ENCODE data around the gene PLAC9.
A peak's percentile ranks its signal among the peaks of the same experiment; 100 is the strongest.

The PLAC9 gene

GRCh38 chr10:80160361-80161320 is 28.1 kb downstream of the PLAC9 start:
- no peak overlapping the region for H3K4me3 Mint-ChIP-seq
- no peak for ATAC-seq (replicated peaks)
- H3K36me3 Mint-ChIP-seq = peaks cover 64 to 90% of the 10 kb centered on the region in 2 donors

GRCh38 chr10:80161321-80162083 is 29.0 kb downstream of the PLAC9 start:
- no peaks in the 10 kb centered on the region for H3K27me3 Mint-ChIP-seq
- no peak for DNase-seq
- ATAC-seq (replicated peaks) = no peak
- H3K27ac Mint-ChIP-seq = peak overlapping the region; percentile 78
- H3K4me3 Mint-ChIP-seq = no peak overlapping the region
- peaks cover 65 to 90% of the 10 kb centered on the region in 2 donors for H3K36me3 Mint-ChIP-seq
- peaks cover 28 to 36% of the 10 kb centered on the region in 2 donors for H3K4me1 Mint-ChIP-seq
- no peaks in the 10 kb centered on the region for H3K9me3 Mint-ChIP-seq

More at GRCh38 chr10:80160361-80161320, 28.1 kb downstream of the PLAC9 start:
- no peaks in the 10 kb centered on the region for H3K9me3 Mint-ChIP-seq
- no peaks in the 10 kb centered on the region for H3K27me3 Mint-ChIP-seq
- H3K27ac Mint-ChIP-seq = peak overlapping the region; percentile 78
- no peak for DNase-seq
- H3K4me1 Mint-ChIP-seq = peaks cover 29 to 34% of the 10 kb centered on the region in 2 donors

GRCh38 chr10:80163741-80164341 is 31.3 kb downstream of the PLAC9 start:
- H3K4me1 Mint-ChIP-seq = peaks cover 29 to 33% of the 10 kb centered on the region in 2 donors
- ATAC-seq (replicated peaks) (no peak), DNase-seq (no peak)
- peak overlapping the region; percentile 67 for H3K27ac Mint-ChIP-seq
- H3K9me3 Mint-ChIP-seq = no peaks in the 10 kb centered on the region
- H3K36me3 Mint-ChIP-seq = peaks cover 57 to 84% of the 10 kb centered on the region in 2 donors
- no peak overlapping the region for H3K4me3 Mint-ChIP-seq
- H3K27me3 Mint-ChIP-seq = no peaks in the 10 kb centered on the region

- ATAC-seq (replicated peaks) (no peak), DNase-seq (no peak)
- Mint-ChIP-seq H3K4me1 (peaks cover 25 to 26% of the 10 kb centered on the region in 2 donors), H3K9me3 (no peaks in the 10 kb centered on the region), H3K27ac (no peak overlapping the region), H3K27me3 (no peaks in the 10 kb centered on the region), H3K36me3 (peaks cover 57 to 82% of the 10 kb centered on the region in 2 donors), H3K4me3 (no peak overlapping the region)
Observed at GRCh38 chr10:80164596-80164995, 32.1 kb downstream of the PLAC9 start.

- H3K4me1 Mint-ChIP-seq = peaks cover 27 to 28% of the 10 kb centered on the region in 2 donors
- DNase-seq = no peak
- peaks cover 57 to 81% of the 10 kb centered on the region in 2 donors for H3K36me3 Mint-ChIP-seq
- no peaks in the 10 kb centered on the region for H3K27me3 Mint-ChIP-seq
- peak overlapping the region; percentile 82 for H3K27ac Mint-ChIP-seq
- no peak overlapping the region for H3K4me3 Mint-ChIP-seq
- no peak for ATAC-seq (replicated peaks)
- H3K9me3 Mint-ChIP-seq = no peaks in the 10 kb centered on the region
Observed at GRCh38 chr10:80165173-80165572, 32.6 kb downstream of the PLAC9 start.

- ATAC-seq (replicated peaks) (no peak), DNase-seq (no peak)
- peaks cover 46 to 64% of the 10 kb centered on the region in 2 donors for H3K36me3 Mint-ChIP-seq
- peaks cover 16 to 23% of the 10 kb centered on the region in 2 donors for H3K4me1 Mint-ChIP-seq
- no peaks in the 10 kb centered on the region for H3K27me3 Mint-ChIP-seq
- peak overlapping the region in 1 of 2 donors; percentile 4 for H3K4me3 Mint-ChIP-seq
- H3K9me3 Mint-ChIP-seq = no peaks in the 10 kb centered on the region
- H3K27ac Mint-ChIP-seq = peak overlapping the region; percentile 82
Observed at GRCh38 chr10:80166581-80167470, 34.3 kb downstream of the PLAC9 start.

GRCh38 chr10:80167471-80168161 is 35.1 kb downstream of the PLAC9 start:
- no peak for ATAC-seq (replicated peaks)
- Mint-ChIP-seq H3K9me3 (no peaks in the 10 kb centered on the region), H3K27me3 (no peaks in the 10 kb centered on the region), H3K4me3 (no peak overlapping the region), H3K27ac (peak overlapping the region; percentile 14), H3K36me3 (peaks cover 49 to 60% of the 10 kb centered on the region in 2 donors), H3K4me1 (peaks cover 19 to 23% of the 10 kb centered on the region in 2 donors)
- DNase-seq = no peak

- DNase-seq (no peak), ATAC-seq (replicated peaks) (no peak)
- Mint-ChIP-seq H3K4me3 (no peak overlapping the region), H3K27me3 (no peaks in the 10 kb centered on the region), H3K36me3 (peaks cover 51 to 59% of the 10 kb centered on the region in 2 donors), H3K4me1 (peaks cover 23 to 24% of the 10 kb centered on the region in 2 donors), H3K27ac (peak overlapping the region; percentile 42), H3K9me3 (no peaks in the 10 kb centered on the region)
Observed at GRCh38 chr10:80168162-80168511, 35.6 kb downstream of the PLAC9 start.

GRCh38 chr10:80168679-80169380 is 36.3 kb downstream of the PLAC9 start:
- ATAC-seq (replicated peaks) (no peak), DNase-seq (no peak)
- H3K36me3 Mint-ChIP-seq = peaks cover 48 to 54% of the 10 kb centered on the region in 2 donors
- no peak overlapping the region for H3K4me3 Mint-ChIP-seq
- H3K4me1 Mint-ChIP-seq = peaks cover 21 to 26% of the 10 kb centered on the region in 2 donors
- no peak overlapping the region for H3K27ac Mint-ChIP-seq
- no peaks in the 10 kb centered on the region for H3K27me3 Mint-ChIP-seq
- no peaks in the 10 kb centered on the region for H3K9me3 Mint-ChIP-seq

- DNase-seq = no peak
- ATAC-seq (replicated peaks) = no peak
- peaks cover 43 to 45% of the 10 kb centered on the region in 2 donors for H3K36me3 Mint-ChIP-seq
- peaks cover 21 to 26% of the 10 kb centered on the region in 2 donors for H3K4me1 Mint-ChIP-seq
- H3K9me3 Mint-ChIP-seq = no peaks in the 10 kb centered on the region
- no peak overlapping the region for H3K27ac Mint-ChIP-seq
- no peak overlapping the region for H3K4me3 Mint-ChIP-seq
- no peaks in the 10 kb centered on the region for H3K27me3 Mint-ChIP-seq
Observed at GRCh38 chr10:80170026-80170425, 37.5 kb downstream of the PLAC9 start.

- Mint-ChIP-seq H3K27ac (peak overlapping the region; percentile 5), H3K36me3 (peaks cover 37 to 39% of the 10 kb centered on the region in 2 donors), H3K27me3 (no peaks in the 10 kb centered on the region), H3K9me3 (no peaks in the 10 kb centered on the region), H3K4me1 (peaks cover 20 to 26% of the 10 kb centered on the region in 2 donors), H3K4me3 (no peak overlapping the region)
- DNase-seq (no peak), ATAC-seq (replicated peaks) (no peak)
Observed at GRCh38 chr10:80170641-80171040, 38.1 kb downstream of the PLAC9 start.

GRCh38 chr10:80171248-80171660 is 38.7 kb downstream of the PLAC9 start:
- peaks cover 13 to 21% of the 10 kb centered on the region in 2 donors for H3K4me1 Mint-ChIP-seq
- peak overlapping the region; percentile 6 for H3K27ac Mint-ChIP-seq
- H3K4me3 Mint-ChIP-seq = no peak overlapping the region
- H3K9me3 Mint-ChIP-seq = no peaks in the 10 kb centered on the region
- peaks cover 31 to 33% of the 10 kb centered on the region in 2 donors for H3K36me3 Mint-ChIP-seq
- DNase-seq (no peak), ATAC-seq (replicated peaks) (no peak)
- H3K27me3 Mint-ChIP-seq = no peaks in the 10 kb centered on the region
